Fibroblast of peridontal ligament (primary cell): Measurements from ENCODE around the gene CASS4.
A peak's percentile ranks its signal among the peaks of the same experiment; 100 is the strongest.
"Not testable (repeated sequence)": the region's sequence is repeated elsewhere in the genome, so short reads cannot be mapped to it uniquely, and the experiment has no call there.

ENCODE experiments used
- DNase-seq: peaks from one replicate; pipeline ENCODE4 v3.0.0-alpha.2; 2010; ENCODE audit errors: extremely low read depth

The CASS4 gene

GRCh38 chr20:56411759-56412472 lies at the start of gene CASS4:
TSS of gene CASS4 (plus strand) at chr20:56412260. CDS start at chr20:56412459, 199 bp downstream.
- no peak for DNase-seq

- no peak for DNase-seq
Measured at GRCh38 chr20:56362833-56363413, 49.1 kb upstream of the CASS4 start.

GRCh38 chr20:56363491-56363890 lies 48.6 kb upstream of the CASS4 start:
- DNase-seq, result no peak

GRCh38 chr20:56368351-56369134 lies 43.5 kb upstream of the CASS4 start:
- no peak for DNase-seq

GRCh38 chr20:56369179-56369578 lies 42.9 kb upstream of the CASS4 start:
- DNase-seq, result no peak

- no peak for DNase-seq
Measured at GRCh38 chr20:56371977-56372376, 40.1 kb upstream of the CASS4 start.

- DNase-seq, result no peak
Measured at GRCh38 chr20:56372850-56373249, 39.2 kb upstream of the CASS4 start.

- peak; percentile 99 for DNase-seq
Measured at GRCh38 chr20:56373942-56374341, 38.1 kb upstream of the CASS4 start.

GRCh38 chr20:56376331-56376730 lies 35.7 kb upstream of the CASS4 start:
- peak; percentile 48 for DNase-seq

GRCh38 chr20:56378386-56378785 lies 33.7 kb upstream of the CASS4 start:
- DNase-seq, result no peak

- no peak for DNase-seq
Measured at GRCh38 chr20:56380375-56380774, 31.7 kb upstream of the CASS4 start.

- DNase-seq, result no peak
Measured at GRCh38 chr20:56381501-56381900, 30.6 kb upstream of the CASS4 start.

GRCh38 chr20:56382696-56383095 lies 29.4 kb upstream of the CASS4 start:
- no peak for DNase-seq

- no peak for DNase-seq
Measured at GRCh38 chr20:56383334-56383733, 28.7 kb upstream of the CASS4 start.

- no peak for DNase-seq
Measured at GRCh38 chr20:56385130-56385529, 26.9 kb upstream of the CASS4 start.

GRCh38 chr20:56386219-56386618 lies 25.8 kb upstream of the CASS4 start:
- no peak for DNase-seq

GRCh38 chr20:56388882-56389281 lies 23.2 kb upstream of the CASS4 start:
- no peak for DNase-seq

- no peak for DNase-seq
Measured at GRCh38 chr20:56389807-56390206, 22.3 kb upstream of the CASS4 start.

GRCh38 chr20:56390396-56390795 lies 21.7 kb upstream of the CASS4 start:
- DNase-seq, result not testable (repeated sequence)

GRCh38 chr20:56391037-56391436 lies 21.0 kb upstream of the CASS4 start:
- DNase-seq, result no peak

GRCh38 chr20:56391596-56392131 lies 20.4 kb upstream of the CASS4 start:
- no peak for DNase-seq

GRCh38 chr20:56392132-56392880 lies 19.8 kb upstream of the CASS4 start, which contains the start of the genes AURKA and CSTF1:
TSS of gene AURKA (minus strand) at chr20:56392215. CDS start at chr20:56388197, 4,018 bp downstream.
TSS of gene CSTF1 (plus strand) at chr20:56392645. CDS start at chr20:56395553, 2,908 bp downstream.
- DNase-seq, result peak; percentile 100
